ENCODE measurements around the gene TGFB2. TPM values are rescaled to one million over a fixed set of nuclear protein-coding genes. Genes with fewer than 3 reads are reported as not detected.

Gene TGFB2
- total and polyA plus RNA-seq, 8 donors, result 0.35 to 13.6 (median 2.3) TPM; not detected in 1

DNA sequence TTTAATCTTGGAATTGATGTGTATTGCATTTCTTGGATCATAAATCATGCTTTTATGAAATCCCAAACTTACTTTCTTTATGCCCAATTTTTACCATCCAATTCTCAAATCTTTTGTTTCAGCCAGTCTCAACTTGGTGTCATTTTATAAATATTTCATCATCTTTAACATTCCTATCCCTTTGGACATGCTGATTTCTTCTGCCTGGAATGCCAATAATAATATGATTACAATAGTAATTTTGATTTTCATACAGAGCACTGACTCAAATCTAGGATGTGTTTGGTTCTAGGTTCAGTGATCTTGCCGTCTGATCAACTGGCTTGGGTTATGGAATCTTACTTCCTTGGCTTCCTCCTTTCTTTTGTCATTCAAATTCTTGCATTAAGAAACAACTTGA is 47.3 kb upstream of the TGFB2 start:
- DNase-seq, result no peak

GRCh38 chr1:218298398-218298797 is 46.7 kb upstream of the TGFB2 start:
- Histone ChIP-seq H3K4me3 (no peak overlapping the region), H3K9me3 (no peaks in the 10 kb centered on the region), H3K27ac (no peak overlapping the region), H3K4me1 (peaks cover 0 to 26% (median 16%) of the 10 kb centered on the region in 4 donors), H3K36me3 (peaks cover 0 to 13% (median 12%) of the 10 kb centered on the region in 4 donors), H3K27me3 (no peaks in the 10 kb centered on the region)
- no peak for TF ChIP-seq CTCF (IDR thresholded peaks at IDR 0.05)
- no peak for TF ChIP-seq POLR2A (IDR thresholded peaks at IDR 0.05)
- TF ChIP-seq EP300 (IDR thresholded peaks at IDR 0.05), result no peak
- TF ChIP-seq POLR2AphosphoS5 (IDR thresholded peaks at IDR 0.05), result no peak
- no peak for DNase-seq
- 41 to 71% (median 52%) methylated on average over 4 of the region's 4 CpGs for WGBS, 5 donors
- intact Hi-C loops (cut with DNase I; ENCODE audit: low total_unique reads), result no loop called here

More for the DNA sequence above, 47.3 kb upstream of the TGFB2 start:
- WGBS, 5 donors, result 83 to 100% (median 87%) methylated on average over 1 of the region's 1 CpG
- Histone ChIP-seq H3K4me3 (no peak overlapping the region), H3K4me1 (peaks cover 0 to 23% (median 14%) of the 10 kb centered on the region in 4 donors), H3K36me3 (peaks cover 0 to 13% (median 12%) of the 10 kb centered on the region in 4 donors), H3K27ac (no peak overlapping the region), H3K9me3 (no peaks in the 10 kb centered on the region), H3K27me3 (no peaks in the 10 kb centered on the region)
- TF ChIP-seq CTCF (IDR thresholded peaks at IDR 0.05) (no peak), POLR2AphosphoS5 (IDR thresholded peaks at IDR 0.05) (no peak), POLR2A (IDR thresholded peaks at IDR 0.05) (no peak), EP300 (IDR thresholded peaks at IDR 0.05) (no peak)
- intact Hi-C loops (cut with DNase I; ENCODE audit: low total_unique reads), result no loop called here

GRCh38 chr1:218299416-218299815 is 45.7 kb upstream of the TGFB2 start:
- no peaks in the 10 kb centered on the region for H3K9me3 ChIP-seq
- TF ChIP-seq CTCF (IDR thresholded peaks at IDR 0.05) (peak in 3 of 7 experiments; percentile 6 to 23 (median 9)), POLR2AphosphoS5 (IDR thresholded peaks at IDR 0.05) (no peak)
- H3K27me3 ChIP-seq, result no peaks in the 10 kb centered on the region
- no peak overlapping the region for H3K27ac ChIP-seq
- intact Hi-C loops (cut with DNase I; ENCODE audit: low total_unique reads), result no loop called here
- WGBS, 5 donors, result 50 to 77% (median 63%) methylated on average over 2 of the region's 2 CpGs
- peaks cover 0 to 13% (median 10%) of the 10 kb centered on the region in 4 donors for H3K36me3 ChIP-seq
- H3K4me1 ChIP-seq, result peaks cover 0 to 26% (median 16%) of the 10 kb centered on the region in 4 donors
- DNase-seq, result peak in 1 of 2 donors; percentile 68
- no peak overlapping the region for H3K4me3 ChIP-seq

- H3K9me3 ChIP-seq, result no peaks in the 10 kb centered on the region
- TF ChIP-seq CTCF (IDR thresholded peaks at IDR 0.05) (no peak), POLR2AphosphoS5 (IDR thresholded peaks at IDR 0.05) (no peak), POLR2A (IDR thresholded peaks at IDR 0.05) (no peak), EP300 (IDR thresholded peaks at IDR 0.05) (no peak)
Observed at GRCh38 chr1:218301217-218301616, 43.9 kb upstream of the TGFB2 start.

More at GRCh38 chr1:218301217-218301616, 43.9 kb upstream of the TGFB2 start:
- intact Hi-C loops (cut with DNase I; ENCODE audit: low total_unique reads), result no loop called here
- no peak for DNase-seq
- H3K4me3 ChIP-seq, result no peak overlapping the region
- H3K36me3 ChIP-seq, result peaks cover 0 to 22% (median 13%) of the 10 kb centered on the region in 4 donors
- H3K27me3 ChIP-seq, result no peaks in the 10 kb centered on the region
- no peak overlapping the region for H3K27ac ChIP-seq
- 80 to 95% (median 91%) methylated on average over 1 of the region's 1 CpG for WGBS, 5 donors
- H3K4me1 ChIP-seq, result peaks cover 0 to 26% (median 16%) of the 10 kb centered on the region in 4 donors

All from stomach (tissue), 9 donors.